Smooth muscle cell of the coronary artery (primary cell): ENCODE measurements around the gene ZNF287. TPM values are rescaled to one million over a fixed set of nuclear protein-coding genes. Genes with fewer than 3 reads are reported as not detected.

ENCODE experiments used
- total RNA-seq: library from RNA; depleted of rRNA; stranded (reverse); fragments of >200 nt; gene quantifications from 2 replicates; pipeline ENCODE4 v1.2.3, GENCODE V29; 2014; ENCODE audit warnings: low replicate concordance

Gene ZNF287
- total RNA-seq: 2.2 and 5.3 TPM in 2 replicates

GRCh38 chr17:16568541-16569357 is at the start of gene ZNF287:
Gene ZNF287, minus strand, starts transcription at chr17:16569204. Its CDS starts 1,473 bp downstream, at chr17:16567731.

Other genes starting within 250 kb of the ZNF287 start
- gene CENPV, start 215.7 kb downstream of the ZNF287 start, total RNA-seq: 4.8 and 28.1 TPM in 2 replicates
- 3,973 and 7,249 TPM in 2 replicates for gene UBB, start 188.1 kb downstream of the ZNF287 start, total RNA-seq
- gene TRPV2, start 153.6 kb downstream of the ZNF287 start, total RNA-seq: 53.1 and 92.7 TPM in 2 replicates
- 0.82 and 0.83 TPM in 2 replicates for gene LRRC75A, start 77.0 kb downstream of the ZNF287 start, total RNA-seq
- gene ZNF624, start 84.6 kb upstream of the ZNF287 start, total RNA-seq: 3.5 and 4.1 TPM in 2 replicates
- 2.3 and 12.0 TPM in 2 replicates for gene CCDC144A, start 121.0 kb upstream of the ZNF287 start, total RNA-seq